HG02678 (cell line): ENCODE results near the gene SAPCD1.

Experiments
- ATAC-seq: cut with Tn5 transposase; IDR thresholded peaks from one replicate; pipeline ENCODE4 v1.9.1; 2021; ENCODE audit warnings: mild to moderate bottlenecking, moderate library complexity; ENCODE audit not compliant: unreplicated experiment

The SAPCD1 gene

GRCh38 chr6:31762356-31762755 is at the start of gene SAPCD1:
Gene SAPCD1 (plus strand): TSS chr6:31762656. CDS start chr6:31763055, 399 bp downstream.
- no peak for ATAC-seq

- ATAC-seq: no peak
Observed at GRCh38 chr6:31713465-31713864, 49.0 kb upstream of the SAPCD1 start.

- ATAC-seq: no peak
Observed at GRCh38 chr6:31713991-31714684, 48.3 kb upstream of the SAPCD1 start.

GRCh38 chr6:31715022-31715958 is 47.2 kb upstream of the SAPCD1 start, which contains the start of gene LY6G6D:
Gene LY6G6D (plus strand): TSS chr6:31715348. CDS start chr6:31715356, 8 bp downstream.
- ATAC-seq: no peak

- no peak for ATAC-seq
Observed at GRCh38 chr6:31717499-31718222, 44.8 kb upstream of the SAPCD1 start.

GRCh38 chr6:31718265-31718664 is 44.2 kb upstream of the SAPCD1 start:
- no peak for ATAC-seq

GRCh38 chr6:31719001-31719400 is 43.5 kb upstream of the SAPCD1 start:
- no peak for ATAC-seq

GRCh38 chr6:31720196-31720770 is 42.2 kb upstream of the SAPCD1 start:
- no peak for ATAC-seq

GRCh38 chr6:31721351-31722020 is 41.0 kb upstream of the SAPCD1 start, which contains the start of gene LY6G6C:
Gene LY6G6C (minus strand): TSS chr6:31721746. CDS start chr6:31721679, 67 bp downstream.
- no peak for ATAC-seq

- ATAC-seq: no peak
Observed at GRCh38 chr6:31722173-31722572, 40.3 kb upstream of the SAPCD1 start.

GRCh38 chr6:31723245-31723979 is 39.0 kb upstream of the SAPCD1 start, which contains the start of gene MPIG6B:
Gene MPIG6B (plus strand): TSS chr6:31723373. CDS start chr6:31723384, 11 bp downstream.
- ATAC-seq: no peak

- no peak for ATAC-seq
Observed at GRCh38 chr6:31723980-31724691, 38.3 kb upstream of the SAPCD1 start.

- ATAC-seq: no peak
Observed at GRCh38 chr6:31725502-31726350, 36.7 kb upstream of the SAPCD1 start.

- ATAC-seq: peak; percentile 51
Observed at GRCh38 chr6:31727034-31727716, 35.3 kb upstream of the SAPCD1 start.

- no peak for ATAC-seq
Observed at GRCh38 chr6:31727717-31728671, 34.5 kb upstream of the SAPCD1 start.
